HCT116 (cell line): ENCODE results near the gene SERGEF. TPM values are rescaled to one million over a fixed set of nuclear protein-coding genes. Genes with fewer than 3 reads are reported as not detected.

ENCODE experiments used
- ATAC-seq: fragments of 200-7000 bp; cut with Tn5 transposase; 2 replicates; pipeline ENCODE4 v1.9.1; 2020; ENCODE audit warnings: mild to moderate bottlenecking, moderate library complexity
- BruUV-seq: library from RNA; stranded (reverse); fragments of 400-500 nt; replicated peaks from 2 replicates; lab custom pipeline; 2021; lab: Mats Ljungman, UMichigan
- CTCF ChIA-PET: fragments of 300-600 bp; sonication (Branson Sonifier 250); formaldehyde crosslinking; loops from one replicate; lab custom pipeline; 2021; ENCODE audit warnings: antibody characterized with exemption; lab: Charles Lee
- POLR2A ChIA-PET: fragments of 300-600, 350-600 bp; sonication (Branson Sonifier 250); formaldehyde crosslinking; loops from one replicate; lab custom pipeline; 2021; ENCODE audit warnings: antibody characterized with exemption; lab: Charles Lee
- RAD21 ChIA-PET, 2 experiments: fragments of 300-600 bp; sonication (Branson Sonifier 250); formaldehyde crosslinking; loops; one replicate each; lab custom pipeline; 2023; ENCODE audit warnings: low total read pairs in 2 of 2; ENCODE audit not compliant: uncharacterized antibody in 2 of 2, unreplicated experiment in 2 of 2, low non-redundant PET in 1 of 2; lab: Charles Lee
- DNase-seq: peaks from one replicate; pipeline ENCODE4 v3.0.0-alpha.2; 2010; ENCODE audit warnings: low read depth, low spot score
- H2AFZ ChIP-seq: fragments of 200-600 bp; shearing (Covaris generic), sonication (generic); 2 replicates; pipeline ENCODE4 v1.6.1; 2017; ENCODE audit warnings: low read depth, mixed run types, mixed read lengths, antibody characterized with exemption, low read length; ENCODE audit not compliant: poor library complexity, severe bottlenecking
- H3K27ac ChIP-seq: 2 replicates; pipeline ENCODE4 v1.5.1; 2012; ENCODE audit warnings: low read depth, low read length
- H3K27me3 ChIP-seq: fragments of 200-600 bp; sonication (generic); 2 replicates; pipeline ENCODE4 v1.6.1; 2016; ENCODE audit warnings: mixed run types, low read length, mixed read lengths; ENCODE audit not compliant: insufficient read depth
- H3K36me3 ChIP-seq, 2 experiments: fragments of 200-500 bp in 1 of 2; fragments of 200-600 bp in 1 of 2; sonication (Bioruptor generic) in 1 of 2; sonication (generic) in 1 of 2; 2 replicates each; pipeline versions ENCODE4 v1.5.1 to v1.6.1; 2014 to 2016; ENCODE audit warnings: low read length in 2 of 2, inconsistent platforms in 1 of 2, mixed read lengths in 1 of 2, mixed run types in 1 of 2; ENCODE audit not compliant: insufficient read depth in 2 of 2, control insufficient read depth in 1 of 2
- H3K4me1 ChIP-seq, 2 experiments: fragments of 200-600 bp in 1 of 2; sonication (generic) in 1 of 2; 2 replicates each; pipeline versions ENCODE4 v1.5.1 to v1.6.1; 2012 to 2017; ENCODE audit warnings: low read length in 2 of 2, inconsistent platforms in 1 of 2, mild to moderate bottlenecking in 1 of 2, mixed read lengths in 1 of 2, mixed run types in 1 of 2, moderate library complexity in 1 of 2; ENCODE audit not compliant: insufficient read depth in 2 of 2, control insufficient read depth in 1 of 2
- H3K4me2 ChIP-seq: fragments of 200-600 bp; sonication (generic); 2 replicates; pipeline ENCODE4 v1.6.1; 2017; ENCODE audit warnings: mixed run types, low read length, mixed read lengths
- H3K4me3 ChIP-seq, 2 experiments: fragments of 200-600 bp in 1 of 2; sonication (generic) in 1 of 2; replicated peaks in 1 of 2; 2 replicates each; pipeline ENCODE4 v1.5.1; 2011 to 2016; ENCODE audit warnings: low read length in 2 of 2, control low read depth in 1 of 2, low read depth in 1 of 2, mild to moderate bottlenecking in 1 of 2, mixed read lengths in 1 of 2, mixed run types in 1 of 2
- H3K79me2 ChIP-seq: fragments of 200-600 bp; sonication (generic); 2 replicates; pipeline ENCODE4 v1.6.1; 2017; ENCODE audit warnings: mild to moderate bottlenecking, mixed run types, low read length, moderate library complexity, mixed read lengths; ENCODE audit not compliant: insufficient read depth
- H3K9ac ChIP-seq: fragments of 200-600 bp; sonication (generic); 2 replicates; pipeline ENCODE4 v1.6.1; 2016; ENCODE audit warnings: low read length, mixed read lengths
- H3K9me2 ChIP-seq: fragments of 200-600 bp; sonication (generic), shearing (Covaris generic); 2 replicates; pipeline ENCODE4 v1.6.1; 2017; ENCODE audit warnings: mixed run types, mild to moderate bottlenecking, moderate library complexity; ENCODE audit not compliant: insufficient read depth
- H3K9me3 ChIP-seq, 2 experiments: fragments of 200-500 bp in 1 of 2; fragments of 200-600 bp in 1 of 2; sonication (Bioruptor generic) in 1 of 2; sonication (generic) in 1 of 2; 2 replicates each; pipeline ENCODE4 v1.6.1; 2014 to 2017; ENCODE audit warnings: low read length in 2 of 2, mixed read lengths in 2 of 2, inconsistent platforms in 1 of 2, low read depth in 1 of 2, mild to moderate bottlenecking in 1 of 2, mixed run types in 1 of 2, moderate library complexity in 1 of 2; ENCODE audit not compliant: control insufficient read depth in 1 of 2, insufficient read depth in 1 of 2
- H4K20me1 ChIP-seq: fragments of 200-600 bp; sonication (generic), shearing (Covaris generic); 2 replicates; pipeline ENCODE4 v1.6.1; 2017; ENCODE audit warnings: mixed run types, mild to moderate bottlenecking, moderate library complexity; ENCODE audit not compliant: insufficient read depth
- ELF1 ChIP-seq: IDR thresholded peaks from 2 replicates; pipeline ENCODE4 v1.6.1; 2012; ENCODE audit warnings: low read depth, borderline replicate concordance
- EZH2phosphoT487 ChIP-seq: fragments of 200-600 bp; IDR thresholded peaks from 2 replicates; pipeline ENCODE4 v1.6.1; 2018; ENCODE audit warnings: antibody characterized with exemption, borderline replicate concordance
- FOSL1 ChIP-seq: IDR thresholded peaks from 2 replicates; pipeline ENCODE4 v1.6.1; 2012; ENCODE audit warnings: low read depth
- JUND ChIP-seq: IDR thresholded peaks from 2 replicates; pipeline ENCODE4 v1.6.1; 2012
- POLR2A ChIP-seq: IDR thresholded peaks from 2 replicates; pipeline ENCODE4 v1.7.0; 2011; ENCODE audit warnings: borderline replicate concordance; ENCODE audit not compliant: insufficient read depth, insufficient read length; ENCODE audit errors: extremely low read depth
- SIN3A ChIP-seq: IDR thresholded peaks from 2 replicates; pipeline ENCODE4 v1.6.1; 2012; ENCODE audit warnings: low read depth
- YY1 ChIP-seq: IDR thresholded peaks from 2 replicates; pipeline ENCODE4 v1.6.1; 2011; ENCODE audit warnings: low read length, low read depth, moderate library complexity, mild to moderate bottlenecking; ENCODE audit not compliant: insufficient replicate concordance; ENCODE audit errors: extremely low read depth
- ZFX ChIP-seq: fragments of 450-650 bp; IDR thresholded peaks from 2 replicates; pipeline ENCODE4 v1.6.1; 2017
- intact Hi-C: fragments of 100-400 bp; cut with micrococcal nuclease; formaldehyde crosslinking; loops from 2 replicates; pipeline ENCODE4 v1.10.0; 2022
- total RNA-seq: library from RNA; stranded (reverse); gene quantifications from one replicate; pipeline ENCODE4 v1.2.1, GENCODE V29; 2021; ENCODE audit not compliant: unreplicated experiment
- TF ChIP-seq, protein P1 (sequence below): IDR thresholded peaks from 2 replicates; pipeline ENCODE4 v1.6.1; 2012; ENCODE audit warnings: low read depth
- TF ChIP-seq, protein P2 (sequence below): IDR thresholded peaks from 2 replicates; pipeline ENCODE4 v1.6.1; 2012

SERGEF gene
- total RNA-seq, 1 experiment from 2014 or later, result 32.8 TPM

DNA sequence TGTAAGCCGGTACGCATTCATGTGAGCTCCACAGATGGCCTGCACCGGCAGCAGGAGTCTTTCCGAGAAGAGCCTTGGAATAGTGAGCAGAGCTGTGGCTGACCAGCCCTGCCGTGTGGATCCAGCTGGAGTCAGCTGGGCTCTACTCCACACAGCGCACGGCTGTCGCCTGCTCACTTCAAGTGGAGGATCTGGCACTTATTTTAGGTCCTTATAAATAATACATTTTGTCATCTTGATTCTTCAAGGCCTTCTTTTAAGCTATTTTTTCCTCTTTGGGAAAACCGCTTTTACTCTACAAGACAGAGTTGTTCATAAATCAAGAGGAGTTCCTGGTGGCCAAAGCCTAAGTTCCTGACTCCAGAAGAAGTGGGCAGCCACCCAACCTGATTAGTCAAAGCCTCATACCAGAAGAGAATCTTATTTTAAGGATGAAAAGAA is 184.5 kb downstream of the SERGEF start:
- DNase-seq (no peak), ATAC-seq (no peak)
- TF ChIP-seq, protein P1, sequence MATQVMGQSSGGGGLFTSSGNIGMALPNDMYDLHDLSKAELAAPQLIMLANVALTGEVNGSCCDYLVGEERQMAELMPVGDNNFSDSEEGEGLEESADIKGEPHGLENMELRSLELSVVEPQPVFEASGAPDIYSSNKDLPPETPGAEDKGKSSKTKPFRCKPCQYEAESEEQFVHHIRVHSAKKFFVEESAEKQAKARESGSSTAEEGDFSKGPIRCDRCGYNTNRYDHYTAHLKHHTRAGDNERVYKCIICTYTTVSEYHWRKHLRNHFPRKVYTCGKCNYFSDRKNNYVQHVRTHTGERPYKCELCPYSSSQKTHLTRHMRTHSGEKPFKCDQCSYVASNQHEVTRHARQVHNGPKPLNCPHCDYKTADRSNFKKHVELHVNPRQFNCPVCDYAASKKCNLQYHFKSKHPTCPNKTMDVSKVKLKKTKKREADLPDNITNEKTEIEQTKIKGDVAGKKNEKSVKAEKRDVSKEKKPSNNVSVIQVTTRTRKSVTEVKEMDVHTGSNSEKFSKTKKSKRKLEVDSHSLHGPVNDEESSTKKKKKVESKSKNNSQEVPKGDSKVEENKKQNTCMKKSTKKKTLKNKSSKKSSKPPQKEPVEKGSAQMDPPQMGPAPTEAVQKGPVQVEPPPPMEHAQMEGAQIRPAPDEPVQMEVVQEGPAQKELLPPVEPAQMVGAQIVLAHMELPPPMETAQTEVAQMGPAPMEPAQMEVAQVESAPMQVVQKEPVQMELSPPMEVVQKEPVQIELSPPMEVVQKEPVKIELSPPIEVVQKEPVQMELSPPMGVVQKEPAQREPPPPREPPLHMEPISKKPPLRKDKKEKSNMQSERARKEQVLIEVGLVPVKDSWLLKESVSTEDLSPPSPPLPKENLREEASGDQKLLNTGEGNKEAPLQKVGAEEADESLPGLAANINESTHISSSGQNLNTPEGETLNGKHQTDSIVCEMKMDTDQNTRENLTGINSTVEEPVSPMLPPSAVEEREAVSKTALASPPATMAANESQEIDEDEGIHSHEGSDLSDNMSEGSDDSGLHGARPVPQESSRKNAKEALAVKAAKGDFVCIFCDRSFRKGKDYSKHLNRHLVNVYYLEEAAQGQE, result no peak
- no peak for TF ChIP-seq SIN3A
- TF ChIP-seq POLR2A, result no peak
- no peak for TF ChIP-seq FOSL1
- no peak for TF ChIP-seq ZFX
- no peak for TF ChIP-seq ELF1
- TF ChIP-seq, protein P2, sequence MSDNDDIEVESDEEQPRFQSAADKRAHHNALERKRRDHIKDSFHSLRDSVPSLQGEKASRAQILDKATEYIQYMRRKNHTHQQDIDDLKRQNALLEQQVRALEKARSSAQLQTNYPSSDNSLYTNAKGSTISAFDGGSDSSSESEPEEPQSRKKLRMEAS, result no peak
- TF ChIP-seq JUND, result no peak
- TF ChIP-seq YY1, result no peak
- TF ChIP-seq EZH2phosphoT487, result no peak
- no peaks in the 10 kb centered on the region for H3K79me2 ChIP-seq
- RAD21 ChIA-PET, result no interaction called here
- H2AFZ ChIP-seq, result no peak overlapping the region
- no peak overlapping the region for H3K4me2 ChIP-seq
- CTCF ChIA-PET, result no interaction called here
- no peak overlapping the region for H3K9ac ChIP-seq
- H3K4me3 ChIP-seq, result no peak overlapping the region
- BruUV-seq, result no TSS peak
- no peaks in the 10 kb centered on the region for H3K27me3 ChIP-seq
- H3K36me3 ChIP-seq, result no peaks in the 10 kb centered on the region
- no peaks in the 10 kb centered on the region for H4K20me1 ChIP-seq
- POLR2A ChIA-PET, result no interaction called here
- H3K9me2 ChIP-seq, result no peaks in the 10 kb centered on the region
- no peaks in the 10 kb centered on the region for H3K4me1 ChIP-seq
- intact Hi-C loops, result loop anchor here (5.0 kb wide), 1 partner anchor 66 kb away; no protein-coding TSS in a partner anchor
- no peak overlapping the region for H3K27ac ChIP-seq
- no peaks in the 10 kb centered on the region for H3K9me3 ChIP-seq
